Smooth muscle cell of the brain vasculature (primary cell): ENCODE results near the gene HOXB7.

ENCODE experiments used
- DNase-seq: peaks from one replicate; pipeline ENCODE4 v3.0.0-alpha.2; 2012; ENCODE audit warnings: low read depth, low spot score

HOXB7 gene

GRCh38 chr17:48623583-48623982 lies 12.8 kb upstream of the HOXB7 start:
- DNase-seq, result no peak

- no peak for DNase-seq
Measured at GRCh38 chr17:48622857-48623256, 12.0 kb upstream of the HOXB7 start.

- DNase-seq, result no peak
Measured at GRCh38 chr17:48621410-48622392, 10.9 kb upstream of the HOXB7 start.

GRCh38 chr17:48620461-48621139 lies 9.8 kb upstream of the HOXB7 start:
- DNase-seq, result no peak

GRCh38 chr17:48619826-48620449 lies 9.1 kb upstream of the HOXB7 start:
- no peak for DNase-seq

- peak; percentile 28 for DNase-seq
Measured at GRCh38 chr17:48618256-48618896, 7.6 kb upstream of the HOXB7 start.

GRCh38 chr17:48617471-48618255 lies 6.8 kb upstream of the HOXB7 start:
- DNase-seq, result no peak

GRCh38 chr17:48616717-48617470 lies 6.1 kb upstream of the HOXB7 start:
- no peak for DNase-seq

- DNase-seq, result no peak
Measured at GRCh38 chr17:48615963-48616716, 5.3 kb upstream of the HOXB7 start.

- DNase-seq, result no peak
Measured at GRCh38 chr17:48615047-48615962, 4.5 kb upstream of the HOXB7 start, which contains the start of gene HOXB8. TSS of gene HOXB8 (minus strand) at chr17:48615292. CDS start at chr17:48614704, 588 bp downstream.

- DNase-seq, result no peak
Measured at GRCh38 chr17:48613862-48614694, 3.3 kb upstream of the HOXB7 start.

GRCh38 chr17:48612854-48613691 lies 2.3 kb upstream of the HOXB7 start:
- DNase-seq, result no peak

- no peak for DNase-seq
Measured at GRCh38 chr17:48612456-48612853, 1.6 kb upstream of the HOXB7 start.

GRCh38 chr17:48611681-48612455 lies 1.1 kb upstream of the HOXB7 start:
- no peak for DNase-seq

- no peak for DNase-seq
Measured at GRCh38 chr17:48611213-48611612, 396 bp upstream of the HOXB7 start.
